Spinal cord (tissue), 10 donors: Measurements from ENCODE around the gene FUS. TPM values are rescaled to one million over a fixed set of nuclear protein-coding genes. Genes with fewer than 3 reads are reported as not detected.
"Not testable (repeated sequence)": the region's sequence is repeated elsewhere in the genome, so short reads cannot be mapped to it uniquely, and the experiment has no call there.

Experiments used
- DNase-seq, 6 donors: peaks; one replicate each; pipeline versions ENCODE4 v3.0.0 to v3.0.0-alpha.2; 2013 to 2015; ENCODE audit warnings: low spot score in 6 of 6, low read depth in 4 of 6
- H3K27ac ChIP-seq: one replicate; pipeline ENCODE4 v1.5.1; 2013; ENCODE audit warnings: low read depth, low read length, control low read depth
- H3K27me3 ChIP-seq: one replicate; pipeline ENCODE4 v1.6.1; 2013; ENCODE audit warnings: low read length; ENCODE audit not compliant: control insufficient read depth, insufficient read depth
- H3K36me3 ChIP-seq: one replicate; pipeline ENCODE4 v1.6.1; 2013; ENCODE audit warnings: low read length; ENCODE audit not compliant: control insufficient read depth, insufficient read depth
- H3K4me1 ChIP-seq: one replicate; pipeline ENCODE4 v1.6.1; 2013; ENCODE audit warnings: low read length; ENCODE audit not compliant: control insufficient read depth, insufficient read depth
- H3K4me3 ChIP-seq: one replicate; pipeline ENCODE4 v1.5.1; 2013; ENCODE audit warnings: low read depth, low read length, control low read depth
- H3K9me3 ChIP-seq: one replicate; pipeline ENCODE4 v1.6.1; 2013; ENCODE audit warnings: low read length; ENCODE audit not compliant: control insufficient read depth, insufficient read depth
- WGBS: methylation state at CpG from one replicate; pipeline ENCODE4 v1.1.5; 2013; ENCODE audit warnings: missing lambda C conversion rate; ENCODE audit not compliant: insufficient coverage; 5-methylcytosine and 5-hydroxymethylcytosine counted together
- polyA plus RNA-seq, 2 donors: library from polyadenylated mRNA; unstranded; fragments of 120-200 nt; gene quantifications; one replicate each; pipeline ENCODE4 v1.2.1, GENCODE V29; 2013; ENCODE audit not compliant: insufficient read length in 2 of 2
- total RNA-seq, 2 donors: library from RNA; depleted of rRNA in 1 of 2; stranded (reverse); fragments of 120-200 nt in 1 of 2; fragments of >200 nt in 1 of 2; gene quantifications; one replicate each; pipeline versions ENCODE4 v1.2.3 to v1.2.4, GENCODE V29; 2013 to 2014
- donor health status: healthy.

FUS gene
- total and polyA plus RNA-seq, 4 donors = 49.9 to 673 (median 307) TPM

DNA sequence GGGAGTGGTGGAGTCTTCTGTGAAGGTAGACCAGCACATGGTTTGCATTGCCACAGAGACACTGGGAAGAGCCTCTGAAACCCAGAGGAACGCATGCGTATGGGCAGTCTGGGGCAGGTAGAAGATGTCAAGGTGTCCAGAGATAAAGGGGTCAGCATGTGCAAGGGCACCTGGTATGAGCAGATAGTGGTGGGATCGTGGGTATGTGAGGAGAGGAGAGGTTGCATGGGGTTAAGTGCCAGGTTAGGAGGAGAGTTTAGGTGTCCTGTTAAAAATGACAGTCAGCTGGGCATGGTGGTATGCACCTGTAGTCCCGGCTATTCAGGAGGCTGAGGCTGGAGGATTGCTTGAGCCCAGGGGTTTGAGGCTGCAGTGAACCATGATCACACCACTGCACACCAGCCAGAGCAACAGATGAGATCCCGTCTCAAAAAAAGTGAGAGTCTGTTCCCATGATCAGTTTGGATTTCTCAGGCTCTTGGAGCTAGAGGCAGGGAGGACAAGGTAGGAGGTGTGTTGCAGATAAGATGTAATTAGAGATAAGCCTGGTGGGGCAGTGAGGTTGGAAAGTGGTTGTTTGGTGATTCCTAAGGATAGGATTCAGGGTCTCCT, 19.6 kb downstream of the FUS start:
- peaks cover 41% of the 10 kb centered on the region for H3K36me3 ChIP-seq

DNA sequence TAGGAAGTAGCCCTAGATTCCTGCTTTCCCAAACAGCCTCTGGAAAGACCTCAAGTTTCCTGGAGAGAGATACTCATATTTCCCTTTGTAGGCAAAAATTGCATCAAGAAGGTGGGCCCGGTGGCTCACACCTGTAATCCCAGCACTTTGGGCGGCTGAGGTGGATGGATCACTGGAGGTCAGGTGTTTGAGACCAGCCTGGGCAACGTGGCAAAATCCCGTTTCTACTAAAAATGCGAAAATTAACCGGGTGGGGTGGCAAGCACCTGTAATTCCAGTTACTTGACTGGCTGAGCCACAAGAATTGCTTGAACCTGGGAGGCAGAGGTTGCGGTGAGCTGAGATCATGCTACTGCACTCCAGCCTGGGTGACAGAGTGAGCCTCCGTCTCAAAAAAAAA, 20.2 kb downstream of the FUS start:
- 93% methylated on average over 8 of the region's 8 CpGs for WGBS
- not testable (repeated sequence) for H3K27ac ChIP-seq, DNase-seq, H3K4me3 ChIP-seq, H3K9me3 ChIP-seq
- Histone ChIP-seq H3K4me1 (peaks cover 17% of the 10 kb centered on the region), H3K27me3 (peaks cover 19% of the 10 kb centered on the region), H3K36me3 (peaks cover 41% of the 10 kb centered on the region)

More for the DNA sequence above, 19.6 kb downstream of the FUS start:
- Histone ChIP-seq H3K27me3 (peaks cover 15% of the 10 kb centered on the region), H3K4me3 (no peak overlapping the region), H3K4me1 (peaks cover 17% of the 10 kb centered on the region), H3K27ac (no peak overlapping the region), H3K9me3 (no peaks in the 10 kb centered on the region)
- DNase-seq = no peak
- WGBS = 100% methylated on average over 4 of the region's 5 CpGs

GRCh38 chr16:31200821-31201568, 21.1 kb downstream of the FUS start:
- WGBS = 86% methylated on average over 5 of the region's 8 CpGs
- H3K27ac ChIP-seq = no peak overlapping the region
- peaks cover 33% of the 10 kb centered on the region for H3K36me3 ChIP-seq
- no peak for DNase-seq
- no peak overlapping the region for H3K4me3 ChIP-seq
- peaks cover 20% of the 10 kb centered on the region for H3K27me3 ChIP-seq
- no peaks in the 10 kb centered on the region for H3K9me3 ChIP-seq
- H3K4me1 ChIP-seq = peaks cover 17% of the 10 kb centered on the region

DNA sequence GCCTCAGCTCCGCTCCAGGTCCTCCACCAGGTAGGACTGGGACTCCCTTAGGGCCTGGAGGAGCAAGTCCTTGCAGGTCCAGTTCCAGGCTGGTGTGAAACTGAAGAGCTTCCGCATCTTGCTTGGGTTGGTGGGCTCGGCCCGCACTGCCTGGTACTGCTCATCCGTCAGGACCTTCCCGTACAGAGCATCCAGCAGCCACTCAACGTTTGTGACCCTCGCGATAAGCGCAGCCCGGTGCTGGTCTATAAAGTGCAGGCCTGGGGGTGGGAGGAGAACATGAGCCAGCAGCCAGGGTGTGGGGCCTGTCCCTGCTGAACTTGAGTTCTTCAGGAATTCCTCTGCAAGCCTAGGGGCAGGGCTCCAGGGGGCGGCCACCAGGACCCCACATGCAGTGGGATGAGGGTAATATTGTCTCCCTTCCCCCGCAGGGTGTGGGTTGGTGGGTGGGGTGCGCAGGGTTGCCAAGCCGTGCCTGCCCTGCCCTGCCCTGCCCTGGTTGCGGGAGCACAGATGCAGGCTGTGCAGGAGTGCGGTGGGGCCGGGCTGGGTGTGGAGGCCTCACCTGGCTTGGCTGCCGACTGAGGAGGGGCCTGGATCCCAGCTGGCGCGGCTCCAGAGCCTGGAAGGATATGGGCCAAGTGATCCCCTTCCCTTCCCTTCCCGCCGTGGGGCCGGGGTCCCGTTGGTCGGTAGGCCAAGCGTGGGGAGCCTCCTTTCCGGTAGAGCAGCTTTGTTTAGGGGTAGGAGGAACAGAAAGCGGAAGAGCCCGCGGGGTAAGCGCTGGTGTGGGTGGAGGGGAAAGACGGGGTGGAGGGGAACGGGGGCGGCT, 21.9 kb downstream of the FUS start:
- Histone ChIP-seq H3K36me3 (peaks cover 25% of the 10 kb centered on the region), H3K4me3 (peak overlapping the region; percentile 20), H3K4me1 (peaks cover 17% of the 10 kb centered on the region), H3K27ac (no peak overlapping the region), H3K9me3 (no peaks in the 10 kb centered on the region), H3K27me3 (peaks cover 20% of the 10 kb centered on the region)
- 21% methylated on average over 24 of the region's 35 CpGs for WGBS
- DNase-seq = no peak

GRCh38 chr16:31202414-31203375, 22.8 kb downstream of the FUS start, which contains the start of gene PYCARD:
TSS of gene PYCARD (minus strand) at chr16:31202760. CDS start at chr16:31202690, 70 bp downstream.
- Histone ChIP-seq H3K36me3 (peaks cover 18% of the 10 kb centered on the region), H3K4me1 (peaks cover 17% of the 10 kb centered on the region), H3K9me3 (no peaks in the 10 kb centered on the region), H3K27ac (no peak within 1 kb of the TSS), H3K27me3 (peaks cover 20% of the 10 kb centered on the region), H3K4me3 (peak within 1 kb of the TSS; percentile 20)
- WGBS = 8% methylated on average over 62 of the region's 69 CpGs
- peak in 1 of 6 donors; percentile 21 for DNase-seq

DNA sequence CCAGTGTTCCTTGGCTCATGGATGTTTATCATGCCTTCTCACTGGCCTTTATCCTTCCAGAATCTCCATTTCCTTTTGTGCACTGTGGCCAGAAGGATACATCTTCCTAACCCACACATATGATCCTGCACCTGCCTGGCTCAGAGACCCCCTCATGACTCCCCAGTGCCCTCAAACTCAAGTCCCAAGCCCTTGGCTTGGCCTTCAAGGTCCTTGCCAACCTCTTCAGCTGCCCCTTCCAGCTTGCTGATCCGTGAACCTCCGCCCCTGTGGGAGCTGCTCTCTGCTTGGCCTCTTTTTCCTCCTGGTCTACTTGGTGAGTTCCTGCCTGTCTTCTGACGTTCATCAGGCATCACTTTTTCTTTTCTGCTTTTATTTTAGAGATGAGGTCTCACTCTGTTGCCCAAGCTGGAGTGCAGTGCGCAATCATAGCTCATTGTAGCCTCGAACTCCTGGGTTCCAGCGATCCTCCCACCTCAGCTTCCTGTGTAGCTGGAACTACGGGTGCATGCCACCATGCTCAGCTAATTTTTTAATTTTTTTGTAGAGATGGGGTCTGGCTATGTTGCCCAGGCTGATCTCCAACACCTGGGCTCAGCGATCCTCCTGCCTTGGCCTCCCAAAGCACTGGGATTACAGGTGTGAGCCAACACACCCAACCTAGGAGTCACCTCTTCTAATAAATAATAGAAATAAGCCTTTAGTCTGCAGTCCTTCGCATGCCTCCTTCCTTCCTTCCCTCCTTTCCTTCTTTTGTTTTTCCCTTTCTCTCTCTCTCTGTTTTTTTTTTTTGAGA, 25.1 kb downstream of the FUS start:
- Histone ChIP-seq H3K4me3 (no peak overlapping the region), H3K9me3 (no peaks in the 10 kb centered on the region), H3K36me3 (peaks cover 8% of the 10 kb centered on the region), H3K27ac (no peak overlapping the region), H3K27me3 (peaks cover 25% of the 10 kb centered on the region), H3K4me1 (peaks cover 17% of the 10 kb centered on the region)
- WGBS = 96% methylated on average over 5 of the region's 9 CpGs
- DNase-seq = no peak

GRCh38 chr16:31206776-31207175, 26.8 kb downstream of the FUS start:
- Histone ChIP-seq H3K4me3 (no peak overlapping the region), H3K27ac (no peak overlapping the region), H3K36me3 (peaks cover 2% of the 10 kb centered on the region), H3K9me3 (no peaks in the 10 kb centered on the region), H3K27me3 (peaks cover 21% of the 10 kb centered on the region), H3K4me1 (peaks cover 12% of the 10 kb centered on the region)
- 46% methylated on average over 5 of the region's 6 CpGs for WGBS
- DNase-seq = no peak

DNA sequence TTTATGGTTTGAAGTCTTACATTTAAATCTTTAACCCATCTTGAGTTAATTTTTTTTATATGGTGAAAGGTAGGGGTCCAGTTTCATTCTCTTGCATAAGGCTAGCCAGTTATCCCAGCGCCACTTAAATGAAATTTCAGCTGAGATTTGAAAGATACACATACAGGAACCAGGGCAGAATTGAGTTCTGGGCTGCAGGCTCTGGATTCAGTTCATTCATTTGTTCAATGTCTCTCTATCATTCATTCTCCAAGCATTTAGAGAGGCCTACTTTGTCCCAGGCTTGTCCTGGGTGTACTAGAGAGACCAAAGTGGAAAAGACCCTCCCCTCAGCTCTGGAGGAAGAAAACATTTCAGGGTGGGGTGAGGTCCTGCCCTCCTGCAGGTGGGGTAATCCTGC, 33.4 kb downstream of the FUS start:
- no CpG with 5 or more reads among the region's 1 CpG for WGBS
- peaks cover 46% of the 10 kb centered on the region for H3K27me3 ChIP-seq
- no peak for DNase-seq
- H3K27ac ChIP-seq = no peak overlapping the region
- no peak overlapping the region for H3K4me3 ChIP-seq
- no peaks in the 10 kb centered on the region for H3K36me3 ChIP-seq
- H3K4me1 ChIP-seq = peaks cover 25% of the 10 kb centered on the region
- no peaks in the 10 kb centered on the region for H3K9me3 ChIP-seq
